GM13976 (cell line): Measurements from ENCODE around the gene CSNK1G2.
A peak's percentile ranks its signal among the peaks of the same experiment; 100 is the strongest.

Source experiments
- DNase-seq: peaks from one replicate; pipeline ENCODE4 v3.0.0; 2012; ENCODE audit warnings: low spot score
- in situ Hi-C: fragments of 300-500 bp; cut with MboI; formaldehyde crosslinking; loops from one replicate; pipeline ENCODE4 v1.12.0; 2022; ENCODE audit warnings: low sequenced_read_pairs, mixed read lengths, inconsistent platforms; ENCODE audit not compliant: unreplicated experiment
- TF ChIP-seq, protein P1 (sequence below): IDR thresholded peaks from 2 replicates; pipeline ENCODE4 v1.5.1; 2012; ENCODE audit warnings: borderline replicate concordance, mild to moderate bottlenecking; ENCODE audit not compliant: insufficient read depth; ENCODE audit errors: extremely low read depth, missing control alignments, control extremely low read depth

CSNK1G2 gene

GRCh38 chr19:1941146-1942077 is at the start of gene CSNK1G2:
Gene CSNK1G2, plus strand, starts transcription at chr19:1941172. Its CDS starts 28,601 bp downstream, at chr19:1969773.
- TF ChIP-seq, protein P1, sequence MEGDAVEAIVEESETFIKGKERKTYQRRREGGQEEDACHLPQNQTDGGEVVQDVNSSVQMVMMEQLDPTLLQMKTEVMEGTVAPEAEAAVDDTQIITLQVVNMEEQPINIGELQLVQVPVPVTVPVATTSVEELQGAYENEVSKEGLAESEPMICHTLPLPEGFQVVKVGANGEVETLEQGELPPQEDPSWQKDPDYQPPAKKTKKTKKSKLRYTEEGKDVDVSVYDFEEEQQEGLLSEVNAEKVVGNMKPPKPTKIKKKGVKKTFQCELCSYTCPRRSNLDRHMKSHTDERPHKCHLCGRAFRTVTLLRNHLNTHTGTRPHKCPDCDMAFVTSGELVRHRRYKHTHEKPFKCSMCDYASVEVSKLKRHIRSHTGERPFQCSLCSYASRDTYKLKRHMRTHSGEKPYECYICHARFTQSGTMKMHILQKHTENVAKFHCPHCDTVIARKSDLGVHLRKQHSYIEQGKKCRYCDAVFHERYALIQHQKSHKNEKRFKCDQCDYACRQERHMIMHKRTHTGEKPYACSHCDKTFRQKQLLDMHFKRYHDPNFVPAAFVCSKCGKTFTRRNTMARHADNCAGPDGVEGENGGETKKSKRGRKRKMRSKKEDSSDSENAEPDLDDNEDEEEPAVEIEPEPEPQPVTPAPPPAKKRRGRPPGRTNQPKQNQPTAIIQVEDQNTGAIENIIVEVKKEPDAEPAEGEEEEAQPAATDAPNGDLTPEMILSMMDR, result peak; percentile 62
- in situ Hi-C loops, result no loop called here
- DNase-seq, result no peak

- no peak for DNase-seq
- in situ Hi-C loops, result no loop called here
- TF ChIP-seq, protein P1, result no peak
These were observed 47.2 kb upstream of the CSNK1G2 start for GRCh38 chr19:1893791-1894190.

GRCh38 chr19:1896508-1896907 is 44.5 kb upstream of the CSNK1G2 start:
- DNase-seq, result no peak
- TF ChIP-seq, protein P1, result no peak
- in situ Hi-C loops, result no loop called here

DNA sequence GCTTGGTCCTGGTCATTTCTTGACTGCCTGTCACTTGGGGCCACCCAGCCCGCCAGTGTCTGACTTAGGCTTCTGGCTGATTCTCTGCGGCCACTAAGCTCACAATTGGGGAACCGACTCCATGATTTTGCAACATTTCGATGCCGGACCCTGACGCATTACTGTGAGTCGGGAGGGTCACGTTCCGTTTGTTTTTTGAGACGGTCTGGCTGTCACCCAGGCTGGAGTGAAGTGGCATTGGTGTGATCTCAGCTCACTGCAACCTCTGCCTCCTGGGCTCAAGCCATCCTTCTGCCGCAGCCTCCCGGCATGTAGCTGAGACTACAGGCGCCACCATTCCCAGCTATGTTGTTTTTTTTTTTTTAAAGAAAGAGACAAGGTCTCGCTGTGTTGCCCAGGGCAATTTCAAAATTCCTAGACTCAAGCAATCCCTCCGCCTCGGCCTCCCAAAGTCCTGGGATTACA is 39.0 kb upstream of the CSNK1G2 start:
- no peak for DNase-seq
- TF ChIP-seq, protein P1, result no peak
- in situ Hi-C loops, result no loop called here

- TF ChIP-seq, protein P1, result no peak
- in situ Hi-C loops, result no loop called here
- DNase-seq, result no peak
These were observed 38.0 kb upstream of the CSNK1G2 start for GRCh38 chr19:1902923-1903322.

DNA sequence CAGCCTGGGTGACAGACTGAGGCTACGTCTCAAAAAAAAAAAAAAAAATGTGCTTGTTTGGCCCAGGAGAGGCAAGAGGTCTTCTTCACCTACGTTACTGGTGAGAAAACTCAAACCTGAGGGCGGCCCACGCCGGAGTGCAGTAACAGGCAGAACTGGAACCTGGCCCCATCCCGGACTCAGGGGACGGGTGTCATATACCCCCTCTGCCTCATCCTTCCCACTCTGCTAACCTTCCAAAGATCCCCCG is 36.2 kb upstream of the CSNK1G2 start:
- in situ Hi-C loops, result no loop called here
- TF ChIP-seq, protein P1, result no peak
- DNase-seq, result no peak
